Natural killer cell (primary cell): Measurements from ENCODE around the gene AP1S1. TPM values are rescaled to one million over a fixed set of nuclear protein-coding genes. Genes with fewer than 3 reads are reported as not detected.
"Not testable (repeated sequence)": the region's sequence is repeated elsewhere in the genome, so short reads cannot be mapped to it uniquely, and the experiment has no call there.

Experiments
- ATAC-seq, 3 donors: fragments of 150-1000 bp in 2 of 3; fragments of 200-7000 bp in 1 of 3; cut with Tn5 transposase; 1 replicate in 1 of 3; 2 replicates in 2 of 3; pipeline ENCODE4 v1.10.0; 2021; ENCODE audit warnings: mild to moderate bottlenecking in 2 of 3, moderate library complexity in 2 of 3
- DNase-seq, 2 donors: peaks; one replicate each; pipeline versions ENCODE4 v3.0.0 to v3.0.0-alpha.2; 2013 to 2021; ENCODE audit warnings: mixed read lengths in 1 of 2
- H3K27ac ChIP-seq: one replicate; pipeline ENCODE4 v1.5.1; 2013; ENCODE audit warnings: mild to moderate bottlenecking, low read length
- H3K27me3 ChIP-seq: one replicate; pipeline ENCODE4 v1.6.1; 2013; ENCODE audit warnings: low read length; ENCODE audit not compliant: control insufficient read depth, insufficient read depth
- H3K36me3 ChIP-seq: one replicate; pipeline ENCODE4 v1.6.1; 2013; ENCODE audit warnings: low read length; ENCODE audit not compliant: control insufficient read depth, insufficient read depth
- H3K4me1 ChIP-seq: one replicate; pipeline ENCODE4 v1.6.1; 2013; ENCODE audit warnings: low read length; ENCODE audit not compliant: control insufficient read depth, insufficient read depth
- H3K4me3 ChIP-seq: one replicate; pipeline ENCODE4 v1.5.1; 2013; ENCODE audit warnings: low read length
- H3K9me3 ChIP-seq: one replicate; pipeline ENCODE4 v1.6.1; 2013; ENCODE audit warnings: low read length; ENCODE audit not compliant: control insufficient read depth, insufficient read depth
- H3K27ac Mint-ChIP-seq, 2 donors: one replicate each; pipeline ENCODE4 v1.8.0; 2022; ENCODE audit warnings: mild to moderate bottlenecking in 2 of 2, mixed read lengths in 2 of 2, moderate library complexity in 1 of 2
- H3K27me3 Mint-ChIP-seq, 2 donors: one replicate each; pipeline ENCODE4 v1.8.0; 2022; ENCODE audit warnings: low read depth in 2 of 2, mixed read lengths in 2 of 2
- H3K36me3 Mint-ChIP-seq: one replicate; pipeline ENCODE4 v1.8.0; 2022; ENCODE audit warnings: mixed read lengths
- H3K4me1 Mint-ChIP-seq, 2 donors: one replicate each; pipeline ENCODE4 v1.8.0; 2022; ENCODE audit warnings: mixed read lengths in 2 of 2
- H3K4me3 Mint-ChIP-seq: one replicate; pipeline ENCODE4 v1.8.0; 2022; ENCODE audit warnings: mild to moderate bottlenecking, moderate library complexity, mixed read lengths
- H3K9me3 Mint-ChIP-seq, 2 donors: one replicate each; pipeline ENCODE4 v1.8.0; 2022; ENCODE audit warnings: mixed read lengths in 2 of 2
- CTCF ChIP-seq: fragments of 200-600 bp; IDR thresholded peaks from one replicate; pipeline ENCODE4 v1.8.0; 2022; ENCODE audit warnings: antibody characterized with exemption
- WGBS: methylation state at CpG from one replicate; pipeline ENCODE4 v1.1.7; 2013; ENCODE audit warnings: missing lambda C conversion rate; ENCODE audit not compliant: insufficient coverage; 5-methylcytosine and 5-hydroxymethylcytosine counted together
- intact Hi-C: fragments of 100-400 bp; cut with micrococcal nuclease; formaldehyde crosslinking; loops from one replicate; pipeline ENCODE4 v1.14.2; 2022
- total RNA-seq, 4 donors: library from RNA; stranded (reverse); fragments of 120-200 nt in 1 of 4; gene quantifications; one replicate each; pipeline versions ENCODE4 v1.2.3 to v1.2.4, GENCODE V29; 2013 to 2022

The AP1S1 gene
- total RNA-seq, 3 donors from 2014 or later (not counting 1 experiment from before 2014, with no cell fraction given) = 4.3 to 7.0 (median 5.0) TPM

- Histone ChIP-seq H3K9me3 (no peaks in the 10 kb centered on the region), H3K27ac (no peak overlapping the region), H3K4me3 (no peak overlapping the region), H3K36me3 (no peaks in the 10 kb centered on the region), H3K4me1 (peaks cover 11% of the 10 kb centered on the region), H3K27me3 (peaks cover 17% of the 10 kb centered on the region)
- H3K27ac Mint-ChIP-seq = no peak overlapping the region
- no peak overlapping the region for H3K4me3 Mint-ChIP-seq
- WGBS = 80% methylated on average over 14 of the region's 14 CpGs
- DNase-seq (no peak), ATAC-seq (no peak)
- no peak for TF ChIP-seq CTCF
- peaks cover 0 to 9% of the 10 kb centered on the region in 2 donors for H3K4me1 Mint-ChIP-seq
- H3K27me3 Mint-ChIP-seq = peaks cover 7 to 26% of the 10 kb centered on the region in 2 donors
- H3K36me3 Mint-ChIP-seq = no peaks in the 10 kb centered on the region
- intact Hi-C loops = no loop called here
- no peaks in the 10 kb centered on the region for H3K9me3 Mint-ChIP-seq
Measured at GRCh38 chr7:101198476-101198875, 44.2 kb downstream of the AP1S1 start.

DNA sequence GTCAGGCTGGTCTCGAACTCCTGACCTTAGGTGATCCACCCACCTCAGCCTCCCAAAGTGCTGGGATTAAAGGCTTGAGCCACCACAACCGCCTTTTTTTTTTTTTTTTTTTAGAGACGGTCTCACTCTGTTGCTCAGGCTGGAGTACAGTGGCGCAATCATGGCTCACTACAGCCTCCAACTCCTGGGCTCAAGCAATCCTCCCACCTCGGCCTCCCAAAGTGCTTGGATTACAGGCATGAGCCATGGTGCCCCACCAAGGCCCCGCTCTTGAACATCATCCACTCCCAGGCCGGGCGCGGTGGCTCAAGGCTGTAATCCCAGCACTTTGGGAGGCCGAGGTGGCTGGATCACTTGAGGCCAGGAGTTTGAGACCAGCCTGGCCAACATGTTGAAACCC lies 45.2 kb downstream of the AP1S1 start:
- H3K4me1 ChIP-seq = peaks cover 16% of the 10 kb centered on the region
- H3K36me3 ChIP-seq, intact Hi-C loops, H3K27ac Mint-ChIP-seq, H3K9me3 Mint-ChIP-seq, H3K9me3 ChIP-seq, ATAC-seq, H3K4me3 Mint-ChIP-seq, H3K36me3 Mint-ChIP-seq, H3K4me3 ChIP-seq, DNase-seq, H3K27ac ChIP-seq, H3K4me1 Mint-ChIP-seq: not testable (repeated sequence)
- 90% methylated on average over 10 of the region's 10 CpGs for WGBS
- H3K27me3 Mint-ChIP-seq = peaks cover 16 to 33% of the 10 kb centered on the region in 2 donors
- peaks cover 17% of the 10 kb centered on the region for H3K27me3 ChIP-seq

DNA sequence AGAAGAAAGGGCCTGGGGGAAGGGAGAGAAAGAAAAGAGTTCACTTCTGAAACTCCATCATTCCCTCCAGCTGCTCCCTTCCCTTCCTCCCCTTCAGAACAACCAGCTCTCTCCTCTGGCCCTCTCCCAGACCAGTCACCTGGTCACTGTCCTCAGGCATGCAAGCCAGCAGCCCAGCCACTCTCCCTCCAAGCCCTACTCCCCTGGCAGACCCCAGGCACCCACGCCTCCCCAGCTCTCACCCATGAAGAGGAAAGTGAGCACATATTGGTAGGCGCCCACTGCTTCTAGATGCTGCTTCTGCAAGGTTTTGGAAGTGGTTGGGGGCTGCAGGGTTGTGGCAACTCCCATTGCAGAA lies 46.2 kb downstream of the AP1S1 start:
- Histone ChIP-seq H3K27me3 (peaks cover 17% of the 10 kb centered on the region), H3K27ac (no peak overlapping the region), H3K36me3 (no peaks in the 10 kb centered on the region), H3K9me3 (no peaks in the 10 kb centered on the region), H3K4me3 (no peak overlapping the region), H3K4me1 (peaks cover 16% of the 10 kb centered on the region)
- H3K9me3 Mint-ChIP-seq = no peaks in the 10 kb centered on the region
- H3K36me3 Mint-ChIP-seq = no peaks in the 10 kb centered on the region
- no peak for DNase-seq
- H3K27ac Mint-ChIP-seq = no peak overlapping the region
- no peak overlapping the region for H3K4me3 Mint-ChIP-seq
- peaks cover 16 to 33% of the 10 kb centered on the region in 2 donors for H3K27me3 Mint-ChIP-seq
- no peak for ATAC-seq
- H3K4me1 Mint-ChIP-seq = peaks cover 0 to 9% of the 10 kb centered on the region in 2 donors
- TF ChIP-seq CTCF = no peak
- intact Hi-C loops = no loop called here
- WGBS = 76% methylated on average over 2 of the region's 2 CpGs

- Mint-ChIP-seq H3K36me3 (no peaks in the 10 kb centered on the region), H3K27ac (no peak within 1 kb of the TSS), H3K4me3 (no peak within 1 kb of the TSS), H3K9me3 (no peaks in the 10 kb centered on the region), H3K4me1 (peaks cover 0 to 9% of the 10 kb centered on the region in 2 donors), H3K27me3 (peaks cover 16 to 31% of the 10 kb centered on the region in 2 donors)
- H3K36me3 ChIP-seq = no peaks in the 10 kb centered on the region
- intact Hi-C loops = no loop called here
- ATAC-seq = no peak
- no peak for DNase-seq
- no peak for TF ChIP-seq CTCF
- H3K4me1 ChIP-seq = peaks cover 16% of the 10 kb centered on the region
- no peak within 1 kb of the TSS for H3K4me3 ChIP-seq
- peaks cover 17% of the 10 kb centered on the region for H3K27me3 ChIP-seq
- no peak within 1 kb of the TSS for H3K27ac ChIP-seq
- H3K9me3 ChIP-seq = no peaks in the 10 kb centered on the region
- WGBS = 32% methylated on average over 18 of the region's 21 CpGs
Measured at GRCh38 chr7:101200862-101201599, 46.8 kb downstream of the AP1S1 start, which contains the start of gene MOGAT3. Gene MOGAT3, minus strand, starts transcription at chr7:101201036. Its CDS starts 182 bp downstream, at chr7:101200854.
